ENCODE data around the gene MAPKBP1.

Gene MAPKBP1

DNA sequence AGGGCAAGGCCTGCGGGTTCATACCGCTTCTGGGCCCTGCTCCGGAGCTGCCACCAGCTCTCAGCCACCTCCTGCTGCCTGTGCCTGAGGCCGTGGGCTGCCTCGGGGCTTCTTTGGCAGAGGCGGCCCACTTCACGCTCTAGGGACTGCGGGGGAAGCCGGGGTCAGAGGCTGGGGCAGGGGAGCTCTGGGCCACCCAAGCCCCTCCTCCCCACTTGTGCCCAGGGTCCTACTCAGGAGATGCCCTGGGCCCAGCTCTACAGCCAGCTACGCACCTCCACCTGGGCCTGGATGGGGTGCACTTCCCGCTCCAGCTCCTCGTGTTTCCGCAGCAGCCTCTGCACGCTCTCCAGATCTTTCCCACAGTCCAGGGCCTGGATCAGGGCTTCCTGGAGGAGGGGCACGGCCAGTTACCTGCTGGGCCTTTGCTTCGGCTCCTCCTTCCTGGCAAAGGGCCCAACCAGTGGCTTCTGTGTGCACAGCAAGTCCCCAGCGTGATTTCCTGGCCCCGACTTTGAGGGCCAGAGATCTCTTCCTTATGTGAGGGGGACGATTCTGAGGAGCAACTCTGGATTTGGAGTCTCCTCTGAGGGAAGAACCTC lies 88.3 kb downstream of the MAPKBP1 start:
- TF ChIP-seq, protein P1, sequence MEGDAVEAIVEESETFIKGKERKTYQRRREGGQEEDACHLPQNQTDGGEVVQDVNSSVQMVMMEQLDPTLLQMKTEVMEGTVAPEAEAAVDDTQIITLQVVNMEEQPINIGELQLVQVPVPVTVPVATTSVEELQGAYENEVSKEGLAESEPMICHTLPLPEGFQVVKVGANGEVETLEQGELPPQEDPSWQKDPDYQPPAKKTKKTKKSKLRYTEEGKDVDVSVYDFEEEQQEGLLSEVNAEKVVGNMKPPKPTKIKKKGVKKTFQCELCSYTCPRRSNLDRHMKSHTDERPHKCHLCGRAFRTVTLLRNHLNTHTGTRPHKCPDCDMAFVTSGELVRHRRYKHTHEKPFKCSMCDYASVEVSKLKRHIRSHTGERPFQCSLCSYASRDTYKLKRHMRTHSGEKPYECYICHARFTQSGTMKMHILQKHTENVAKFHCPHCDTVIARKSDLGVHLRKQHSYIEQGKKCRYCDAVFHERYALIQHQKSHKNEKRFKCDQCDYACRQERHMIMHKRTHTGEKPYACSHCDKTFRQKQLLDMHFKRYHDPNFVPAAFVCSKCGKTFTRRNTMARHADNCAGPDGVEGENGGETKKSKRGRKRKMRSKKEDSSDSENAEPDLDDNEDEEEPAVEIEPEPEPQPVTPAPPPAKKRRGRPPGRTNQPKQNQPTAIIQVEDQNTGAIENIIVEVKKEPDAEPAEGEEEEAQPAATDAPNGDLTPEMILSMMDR (IDR thresholded peaks at IDR 0.05): no peak
- Mint-ChIP-seq H3K36me3 (ENCODE audit: low read depth) (no peaks in the 10 kb centered on the region), H3K27me3 (ENCODE audit: low read depth, poor library complexity) (peaks cover 7% of the 10 kb centered on the region), H3K9me3 (no peaks in the 10 kb centered on the region), H3K27ac (peak overlapping the region; percentile 89), H3K4me1 (peaks cover 78% of the 10 kb centered on the region), H3K4me3 (no peak overlapping the region)
- no peak for DNase-seq

DNA sequence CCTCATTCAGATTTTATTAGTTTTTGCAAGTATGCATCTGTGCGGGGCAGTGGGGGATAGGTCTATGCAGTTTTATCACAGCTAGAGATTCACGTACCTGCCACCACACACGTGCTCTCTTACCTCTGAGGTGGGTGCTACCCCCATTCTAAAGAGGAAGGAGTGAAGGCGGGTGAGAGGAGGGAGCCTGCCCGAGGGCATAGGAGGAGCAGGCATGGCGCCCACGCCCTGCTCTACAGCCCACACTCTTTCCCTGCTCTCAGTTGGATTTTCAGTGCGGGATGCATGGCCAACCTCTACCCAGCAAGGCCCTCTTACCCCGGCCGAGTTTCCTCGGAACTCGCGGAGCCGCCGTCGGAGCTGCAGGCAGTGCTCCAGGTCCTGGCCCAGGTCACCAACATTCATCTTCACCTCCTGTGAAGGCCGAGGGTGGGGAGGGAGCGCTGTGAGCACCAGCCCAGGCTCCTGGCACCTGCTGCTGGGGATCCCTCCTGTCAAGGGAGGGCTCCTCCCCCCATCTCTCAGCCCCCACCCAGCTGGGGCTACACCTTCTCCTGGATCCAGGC lies 91.3 kb downstream of the MAPKBP1 start:
- H3K4me3 Mint-ChIP-seq: no peak overlapping the region

DNA sequence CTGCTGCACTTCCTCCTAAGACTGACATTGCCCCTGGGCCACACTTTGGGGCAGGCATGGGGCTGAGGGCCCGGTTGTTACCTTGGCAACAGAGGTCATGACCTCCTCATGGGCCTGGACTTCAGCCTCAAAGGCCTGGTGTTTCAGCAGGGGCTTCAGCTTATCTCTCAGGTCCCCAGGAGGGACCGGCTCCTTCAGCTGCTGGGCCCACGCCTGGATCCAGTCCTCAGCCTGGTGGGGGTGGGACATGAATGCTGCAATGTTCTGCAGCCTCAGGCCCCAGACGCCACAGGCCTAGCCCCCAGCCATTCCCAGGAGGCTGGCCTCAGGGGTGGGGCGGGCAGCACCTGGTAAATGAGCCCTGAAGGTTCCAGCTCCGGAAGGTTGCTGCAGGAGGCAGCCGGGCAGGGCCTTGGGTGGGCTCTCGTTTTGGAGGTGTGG lies 92.0 kb downstream of the MAPKBP1 start:
- TF ChIP-seq, protein P1 (IDR thresholded peaks at IDR 0.05): no peak
- no peak overlapping the region for H3K27ac Mint-ChIP-seq
- H3K4me1 Mint-ChIP-seq: peaks cover 69% of the 10 kb centered on the region
- H3K27me3 Mint-ChIP-seq (ENCODE audit: low read depth, poor library complexity): peaks cover 5% of the 10 kb centered on the region
- DNase-seq: peak; percentile 65
- H3K9me3 Mint-ChIP-seq: no peaks in the 10 kb centered on the region
- H3K4me3 Mint-ChIP-seq: no peak overlapping the region
- no peaks in the 10 kb centered on the region for H3K36me3 Mint-ChIP-seq (ENCODE audit: low read depth)

More for the DNA sequence above, 91.3 kb downstream of the MAPKBP1 start:
- TF ChIP-seq, protein P1 (IDR thresholded peaks at IDR 0.05): no peak
- H3K4me1 Mint-ChIP-seq: peaks cover 69% of the 10 kb centered on the region
- no peak overlapping the region for H3K27ac Mint-ChIP-seq
- H3K36me3 Mint-ChIP-seq (ENCODE audit: low read depth): no peaks in the 10 kb centered on the region
- peaks cover 5% of the 10 kb centered on the region for H3K27me3 Mint-ChIP-seq (ENCODE audit: low read depth, poor library complexity)
- DNase-seq: no peak
- H3K9me3 Mint-ChIP-seq: no peaks in the 10 kb centered on the region

DNA sequence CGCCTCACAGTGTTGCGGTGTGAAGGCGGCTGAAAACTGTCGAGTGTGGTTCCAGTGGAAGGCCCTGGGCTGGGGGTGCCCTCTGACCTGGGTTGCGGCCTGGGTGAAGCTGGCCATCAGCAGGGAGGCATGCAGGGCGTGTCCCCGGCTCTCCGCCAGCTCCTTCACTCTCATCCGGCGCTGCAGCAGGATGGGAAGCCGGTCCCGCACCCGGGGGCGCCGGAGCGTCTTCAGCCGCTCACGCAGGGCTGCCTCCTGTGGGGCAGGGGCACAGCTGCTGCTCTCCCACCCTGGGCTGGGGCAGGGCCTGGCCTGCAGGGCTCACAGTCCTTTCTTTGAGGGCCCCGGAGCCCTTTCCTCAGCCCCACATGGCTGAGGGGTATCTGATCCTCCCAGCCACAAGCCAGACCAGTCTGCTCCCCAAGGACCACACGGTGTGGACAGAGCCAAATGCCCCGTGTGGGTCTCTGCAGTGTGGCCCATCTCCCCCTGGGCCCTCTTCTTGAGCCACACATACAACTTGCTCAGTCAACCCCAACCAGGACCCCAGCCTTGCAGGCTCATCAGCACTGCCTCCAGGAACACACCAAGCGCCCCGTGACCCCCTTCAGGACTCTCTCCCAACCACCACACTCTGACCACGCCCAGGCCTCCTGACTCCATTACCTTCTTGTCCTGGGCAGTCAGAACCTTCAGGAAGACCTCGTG lies 92.7 kb downstream of the MAPKBP1 start:
- peaks cover 63% of the 10 kb centered on the region for H3K4me1 Mint-ChIP-seq
- H3K27ac Mint-ChIP-seq: peak overlapping the region; percentile 83
- no peaks in the 10 kb centered on the region for H3K36me3 Mint-ChIP-seq (ENCODE audit: low read depth)
- DNase-seq: no peak
- TF ChIP-seq, protein P1 (IDR thresholded peaks at IDR 0.05): no peak
- H3K9me3 Mint-ChIP-seq: no peaks in the 10 kb centered on the region
- peak overlapping the region; percentile 64 for H3K4me3 Mint-ChIP-seq
- peaks cover 5% of the 10 kb centered on the region for H3K27me3 Mint-ChIP-seq (ENCODE audit: low read depth, poor library complexity)

DNA sequence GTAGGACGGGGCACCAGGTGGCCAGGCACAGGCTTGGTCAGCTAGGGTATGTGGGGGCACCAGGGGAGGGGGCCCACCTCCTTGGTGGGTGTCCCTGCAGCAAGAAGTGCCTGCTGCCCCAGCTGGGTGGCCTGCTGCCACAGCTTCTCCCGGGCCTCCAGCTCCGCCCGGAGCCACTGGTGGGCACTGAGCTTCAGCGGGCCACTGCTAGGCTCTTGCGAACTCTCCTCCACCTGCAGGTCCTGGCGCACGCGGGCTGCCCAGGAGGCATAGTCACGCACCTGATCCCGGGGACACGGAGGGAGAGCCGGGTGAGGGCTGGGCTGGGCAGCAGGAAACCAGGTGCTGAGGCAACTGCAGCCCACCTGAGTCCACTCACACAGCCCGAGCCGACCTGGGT lies 94.0 kb downstream of the MAPKBP1 start:
- H3K4me3 Mint-ChIP-seq: no peak overlapping the region
- DNase-seq: no peak
- H3K27ac Mint-ChIP-seq: no peak overlapping the region
- TF ChIP-seq, protein P1 (IDR thresholded peaks at IDR 0.05): no peak
- peaks cover 17% of the 10 kb centered on the region for H3K27me3 Mint-ChIP-seq (ENCODE audit: low read depth, poor library complexity)
- no peaks in the 10 kb centered on the region for H3K36me3 Mint-ChIP-seq (ENCODE audit: low read depth)
- H3K4me1 Mint-ChIP-seq: peaks cover 51% of the 10 kb centered on the region
- no peaks in the 10 kb centered on the region for H3K9me3 Mint-ChIP-seq

All from nephron progenitor cell (in vitro differentiated cells).